GM18498 (cell line): Measurements from ENCODE around the gene IGFBP7.

Experiments
- ATAC-seq: cut with Tn5 transposase; IDR thresholded peaks from one replicate; pipeline ENCODE4 v1.9.1; 2021; ENCODE audit warnings: mild to moderate bottlenecking, moderate library complexity; ENCODE audit not compliant: unreplicated experiment

Gene IGFBP7

DNA sequence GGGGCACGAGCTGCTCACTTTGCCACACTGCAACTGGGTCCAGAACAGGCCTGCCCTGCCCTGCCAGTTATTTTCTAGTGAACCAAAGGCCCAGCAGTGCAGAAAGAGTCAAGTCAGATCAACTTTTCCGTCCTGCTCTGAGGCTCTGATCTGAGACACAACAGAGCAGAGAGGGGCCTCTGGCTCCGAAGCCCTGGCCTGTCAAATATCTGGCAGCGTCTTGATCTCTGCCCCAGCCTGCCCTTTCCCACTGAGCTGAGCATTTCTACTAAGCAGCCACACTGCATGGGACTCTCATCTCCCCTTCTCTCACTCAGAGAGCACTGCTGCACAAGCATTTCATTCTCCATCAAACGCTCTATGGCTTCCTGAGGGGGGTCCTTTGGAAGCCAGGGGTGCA is 11.8 kb downstream of the IGFBP7 start:
- ATAC-seq = no peak

DNA sequence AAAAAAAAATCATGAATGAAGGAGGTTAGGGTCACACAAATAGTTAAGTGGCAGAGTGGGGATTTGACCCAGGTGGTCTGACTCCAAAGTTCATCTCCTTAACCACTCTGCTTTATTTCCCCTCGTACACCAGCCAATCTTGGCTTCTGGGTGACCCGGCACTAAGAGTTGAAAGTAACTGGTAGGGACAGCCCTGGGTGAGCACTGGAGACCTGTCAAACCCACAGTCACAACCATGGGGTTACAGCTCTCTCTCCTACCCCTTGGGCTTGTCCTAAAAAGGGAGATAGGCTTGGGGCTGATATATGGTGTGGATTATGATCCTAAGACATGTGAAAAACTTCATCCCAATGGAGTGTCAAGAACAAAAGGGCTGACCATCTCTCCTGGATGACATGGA is 12.5 kb downstream of the IGFBP7 start:
- ATAC-seq = no peak

DNA sequence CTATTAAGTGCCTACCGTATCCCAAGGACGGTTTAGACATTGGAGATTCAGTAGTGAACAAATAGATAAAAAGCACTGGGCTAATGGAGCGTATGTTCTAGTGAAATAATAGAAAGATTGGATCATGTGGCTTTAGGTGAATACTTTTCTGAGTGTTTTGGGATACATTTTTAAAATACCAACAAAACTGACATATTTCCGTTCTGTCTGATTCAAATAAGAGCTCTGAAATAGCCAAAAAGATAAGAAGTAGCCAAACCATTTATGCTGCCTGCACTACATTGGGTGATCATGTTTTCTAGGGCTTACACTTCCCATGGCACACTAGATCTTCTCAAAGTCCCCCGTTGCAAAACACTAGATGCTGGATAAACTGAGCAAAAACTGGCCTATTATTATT is 14.2 kb downstream of the IGFBP7 start:
- ATAC-seq = no peak

DNA sequence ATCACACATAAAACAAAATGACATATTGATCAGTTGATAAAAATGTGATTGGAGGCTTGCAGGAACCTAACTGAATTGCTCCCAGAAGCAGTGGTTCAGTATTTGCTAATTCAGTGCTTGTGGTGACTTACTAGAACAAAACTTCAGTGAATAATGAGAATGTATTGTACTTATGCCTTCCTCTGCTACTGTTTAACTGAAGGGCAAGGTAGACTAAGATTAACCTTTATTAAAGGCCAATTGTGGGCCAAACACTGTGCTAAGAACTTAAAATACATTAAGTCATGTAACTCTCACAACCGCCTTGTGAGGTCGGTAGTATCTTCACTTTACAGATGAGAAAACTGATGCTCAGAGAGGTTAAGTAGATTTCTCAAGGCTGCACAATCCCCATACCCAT is 14.9 kb downstream of the IGFBP7 start:
- ATAC-seq = no peak

DNA sequence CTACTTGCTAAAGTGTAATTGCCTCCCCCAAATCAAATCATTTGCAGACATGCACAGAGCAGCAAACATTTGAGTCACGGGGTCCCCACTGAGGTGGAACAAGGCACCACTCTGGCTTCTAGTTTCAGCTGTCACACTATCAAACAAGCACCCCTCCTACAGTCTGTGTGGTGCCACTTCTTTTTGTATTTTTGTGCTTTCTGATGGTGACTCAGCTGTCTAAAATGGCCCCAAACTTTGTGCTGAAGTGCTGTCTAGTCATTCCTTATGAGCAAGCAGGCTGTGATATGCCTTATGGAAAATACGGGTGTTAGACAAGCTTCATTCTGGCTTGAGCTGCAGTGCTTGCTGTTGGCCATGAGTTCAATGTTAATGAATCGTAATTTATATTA is 15.4 kb downstream of the IGFBP7 start:
- ATAC-seq = no peak

DNA sequence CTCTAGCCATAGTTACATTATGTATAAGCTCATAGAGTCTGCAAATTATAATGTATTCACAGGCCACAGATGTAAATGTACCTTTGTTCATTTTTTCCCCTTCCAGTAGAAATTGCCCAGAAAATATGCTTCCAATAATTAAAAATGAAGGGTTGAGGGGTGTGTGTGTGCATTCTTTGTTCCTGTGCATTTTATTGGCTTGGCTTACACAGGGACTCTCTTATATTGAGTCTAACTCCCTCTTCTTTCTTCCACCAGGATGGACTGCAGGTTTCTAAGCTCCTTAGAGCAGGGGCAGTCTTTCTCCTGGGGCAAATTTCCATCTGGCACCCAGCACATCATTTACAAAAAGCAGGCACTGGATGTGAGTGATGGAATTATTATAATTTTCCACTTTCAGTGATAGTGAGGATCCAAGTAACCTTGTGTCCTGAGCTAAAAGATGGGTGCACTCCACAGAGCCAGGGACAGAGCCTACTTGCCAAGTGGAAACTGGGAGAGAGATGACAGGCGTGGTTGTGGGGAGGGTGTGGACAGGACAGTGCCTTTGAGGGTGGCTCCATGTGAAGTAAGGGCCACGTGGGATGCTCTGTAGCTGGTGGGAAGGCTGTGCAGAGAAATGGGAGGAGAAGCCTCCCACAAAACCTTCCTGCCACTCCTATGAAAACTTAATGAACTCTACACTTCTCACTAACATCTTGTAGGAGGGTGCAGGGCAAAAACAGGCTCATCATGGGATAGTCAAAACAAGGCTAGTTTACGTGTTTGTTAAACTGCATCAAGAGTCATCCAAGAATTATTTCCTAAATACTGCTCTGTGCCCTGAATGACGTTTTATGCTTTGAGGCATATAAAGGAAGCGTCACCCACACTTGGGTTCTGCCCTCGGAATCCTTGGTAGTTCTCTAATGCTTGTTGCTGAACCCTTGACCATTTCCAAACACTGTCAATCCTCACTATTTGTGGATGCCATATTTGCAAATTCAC is 16.0 kb downstream of the IGFBP7 start:
- no peak for ATAC-seq

DNA sequence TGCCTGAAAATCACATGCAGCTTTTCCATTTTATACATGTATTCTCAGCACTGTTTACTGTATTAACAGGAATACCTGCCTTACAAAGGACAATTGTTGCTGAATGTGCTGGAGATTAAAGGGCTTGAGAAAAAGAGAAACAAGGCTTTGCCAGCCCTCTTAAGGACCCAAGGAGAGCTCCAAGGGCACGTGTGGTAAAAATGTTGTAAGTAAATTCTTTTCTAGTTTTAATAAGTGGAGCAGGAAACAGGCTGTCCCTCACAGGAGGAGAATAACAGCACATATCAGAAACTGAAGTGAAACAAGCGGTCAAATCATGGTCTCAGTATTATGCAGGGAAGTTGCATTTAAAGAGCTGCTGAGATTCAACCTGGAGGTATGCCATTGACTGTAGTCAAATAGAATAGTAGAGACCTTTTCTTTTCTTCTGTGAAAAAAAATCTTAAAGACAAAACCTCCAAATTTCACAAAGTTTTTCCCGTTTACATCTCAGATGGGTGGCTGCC is 18.5 kb downstream of the IGFBP7 start:
- ATAC-seq = no peak

DNA sequence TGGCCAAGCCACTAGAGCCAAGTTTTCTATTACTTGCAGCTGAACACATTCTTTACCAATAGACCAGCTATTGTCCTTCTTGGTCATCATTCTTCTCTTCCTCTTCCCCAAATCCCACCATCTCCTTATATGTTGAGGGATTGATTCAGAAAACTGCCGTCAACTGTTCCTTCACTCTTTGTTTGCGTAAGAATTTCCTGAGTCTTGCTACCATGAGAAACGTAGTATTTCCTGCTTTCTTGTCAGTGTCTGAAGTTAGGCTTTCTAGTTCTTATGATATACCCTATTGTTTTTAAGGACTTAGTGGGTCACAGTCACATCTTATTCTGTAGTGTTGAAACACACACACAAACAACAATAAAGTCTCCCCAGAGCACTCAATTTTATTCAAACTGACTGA is 20.1 kb downstream of the IGFBP7 start:
- ATAC-seq = no peak

DNA sequence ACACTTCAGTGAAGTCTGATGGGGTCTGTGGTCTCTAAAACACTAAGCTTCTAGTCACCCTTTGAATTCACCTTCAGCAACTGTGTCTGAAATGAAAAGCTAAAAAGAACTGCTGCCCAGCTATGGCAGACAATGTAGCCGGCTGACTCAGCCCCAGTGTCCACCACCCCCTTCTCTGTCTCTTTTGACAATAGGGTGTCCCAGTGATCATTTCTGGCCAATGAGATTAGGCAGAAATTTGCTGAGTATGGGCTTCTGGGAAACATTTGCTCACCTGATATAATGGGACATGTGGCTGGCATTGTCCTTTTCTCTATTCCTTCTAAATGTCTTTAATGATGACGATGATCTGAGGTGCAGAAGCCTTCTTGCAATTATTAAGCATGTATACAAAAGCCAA is 20.6 kb downstream of the IGFBP7 start:
- no peak for ATAC-seq

DNA sequence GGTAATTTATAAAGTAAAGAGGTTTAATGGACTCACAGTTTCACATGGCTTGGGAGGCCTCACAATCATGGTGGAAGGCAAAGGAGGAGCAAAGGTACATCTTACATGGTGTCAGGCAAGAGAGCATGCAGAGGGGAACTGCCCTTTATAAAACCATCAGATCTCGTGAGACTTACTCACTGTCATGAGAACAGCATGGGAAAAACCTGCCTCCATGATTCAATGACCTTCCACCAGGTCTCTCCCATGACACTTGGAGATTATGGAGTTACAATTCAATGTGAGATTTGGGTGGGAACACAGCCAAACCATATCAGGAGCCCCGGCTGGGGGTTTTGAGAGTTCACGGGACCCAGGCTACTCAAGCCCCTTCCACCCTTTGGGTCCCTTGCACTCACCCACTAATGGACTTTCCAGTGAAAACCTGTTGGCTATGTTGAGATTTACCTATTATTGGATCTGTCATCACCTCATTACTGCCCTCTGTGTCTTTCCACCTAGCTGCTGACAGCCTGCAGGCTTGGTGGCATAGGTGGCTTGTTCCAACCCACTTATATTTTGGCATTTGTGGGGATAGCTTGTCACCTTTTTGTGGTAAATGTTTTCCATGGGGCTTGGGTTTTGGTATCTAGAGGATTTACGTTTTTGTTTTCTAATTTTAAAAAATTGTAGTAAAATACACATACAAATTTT is 24.0 kb downstream of the IGFBP7 start:
- no peak for ATAC-seq

DNA sequence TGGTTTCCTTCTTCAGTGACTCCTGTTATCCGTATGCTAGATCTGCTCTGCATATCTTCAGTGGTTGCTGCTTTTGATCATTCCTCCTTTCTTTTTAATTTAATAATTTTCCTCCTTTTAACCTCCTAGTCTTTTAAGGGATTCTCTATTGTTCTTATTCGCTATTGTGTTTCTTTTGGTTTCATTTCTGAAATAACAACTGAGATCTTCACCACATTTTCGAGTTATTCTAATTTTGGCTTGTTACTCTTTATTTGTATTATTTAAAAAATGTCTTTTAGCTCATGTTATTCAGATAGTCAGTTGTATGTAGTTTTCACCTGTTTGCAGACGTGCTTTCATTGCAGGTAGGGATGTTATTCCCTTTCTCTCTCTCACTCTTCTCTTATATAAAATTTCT is 24.9 kb downstream of the IGFBP7 start:
- no peak for ATAC-seq

DNA sequence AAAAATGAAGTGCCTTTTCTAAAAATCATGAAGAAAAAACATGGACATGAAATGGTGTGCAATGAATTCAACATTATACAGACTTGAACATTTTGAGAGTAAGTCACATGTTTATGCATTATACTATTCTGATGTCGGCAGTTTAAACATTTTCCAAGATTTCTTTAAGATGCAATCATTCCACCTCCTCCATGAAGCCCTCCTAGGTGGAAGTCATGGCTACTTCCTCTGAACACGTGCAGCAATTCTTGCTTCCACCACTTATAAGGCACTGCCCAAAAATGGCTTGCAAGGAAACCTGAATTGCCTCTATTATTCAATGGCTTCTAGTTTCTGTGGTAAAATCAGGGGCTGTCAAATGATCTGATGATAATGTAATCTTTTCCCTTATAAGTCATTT is 25.8 kb downstream of the IGFBP7 start:
- ATAC-seq = no peak

DNA sequence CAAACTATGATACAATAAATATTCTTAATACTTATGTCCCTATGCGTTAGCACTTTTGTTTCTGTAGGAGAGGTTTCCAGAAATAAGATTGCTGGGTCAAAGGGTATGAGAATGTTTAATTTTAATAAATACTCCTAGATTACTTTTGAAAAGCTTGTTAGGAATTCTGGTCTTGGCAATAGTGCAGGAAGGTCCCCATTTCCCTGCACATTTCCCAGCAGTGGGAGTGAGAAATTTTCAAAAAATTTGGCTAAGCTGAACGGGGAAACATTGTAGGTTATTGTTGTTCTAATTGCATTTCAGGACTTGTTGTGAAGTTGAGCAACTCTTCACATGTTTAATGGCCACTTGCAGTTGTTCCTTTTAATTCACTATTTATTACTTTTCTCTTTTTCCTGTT is 27.1 kb downstream of the IGFBP7 start:
- no peak for ATAC-seq

DNA sequence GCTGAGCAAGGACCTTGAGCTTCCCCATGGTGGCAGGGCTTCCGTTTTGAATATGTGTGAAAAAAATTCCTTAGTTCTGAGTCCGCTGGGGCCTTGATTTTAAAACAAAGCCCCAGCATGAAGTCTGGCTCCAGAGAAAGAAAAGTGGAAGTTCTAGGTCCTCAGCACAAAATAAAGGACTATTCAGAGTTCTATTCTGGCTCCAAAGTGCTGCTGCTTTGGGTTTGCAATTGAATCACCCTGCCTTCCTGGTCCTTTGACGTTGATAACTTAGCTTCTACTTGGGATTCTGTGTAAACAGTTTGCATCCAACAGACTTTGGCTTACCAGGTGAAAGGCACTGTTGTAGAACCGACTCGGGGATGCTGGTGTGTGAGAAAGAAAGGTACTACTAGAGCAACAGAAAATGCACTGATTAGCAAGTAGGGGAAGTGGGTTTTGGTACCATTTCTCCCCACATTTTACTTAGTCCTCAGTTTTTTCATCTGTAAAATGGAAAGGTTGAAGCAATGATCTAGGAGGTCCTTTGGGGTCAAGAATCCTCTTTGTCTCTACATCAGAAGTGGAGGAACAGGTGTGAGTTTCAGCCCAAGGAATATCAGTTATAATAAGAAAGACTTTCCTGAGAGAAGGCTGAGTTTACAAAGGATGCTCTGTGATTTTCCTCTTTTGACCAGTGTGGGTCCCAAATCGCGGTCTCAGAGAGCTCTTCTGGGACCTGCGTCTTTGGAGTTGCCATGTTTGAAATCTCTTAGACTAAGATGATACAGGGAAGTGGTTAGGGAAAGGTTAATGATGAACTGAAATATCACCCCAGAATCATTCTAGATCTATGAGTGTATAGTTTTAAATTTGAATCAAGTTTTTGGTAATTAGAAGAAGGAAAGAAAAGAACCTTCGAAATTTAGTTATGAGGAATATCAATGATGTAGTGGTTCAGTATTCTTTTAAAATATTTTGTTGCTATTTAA is 28.2 kb downstream of the IGFBP7 start:
- ATAC-seq = no peak

DNA sequence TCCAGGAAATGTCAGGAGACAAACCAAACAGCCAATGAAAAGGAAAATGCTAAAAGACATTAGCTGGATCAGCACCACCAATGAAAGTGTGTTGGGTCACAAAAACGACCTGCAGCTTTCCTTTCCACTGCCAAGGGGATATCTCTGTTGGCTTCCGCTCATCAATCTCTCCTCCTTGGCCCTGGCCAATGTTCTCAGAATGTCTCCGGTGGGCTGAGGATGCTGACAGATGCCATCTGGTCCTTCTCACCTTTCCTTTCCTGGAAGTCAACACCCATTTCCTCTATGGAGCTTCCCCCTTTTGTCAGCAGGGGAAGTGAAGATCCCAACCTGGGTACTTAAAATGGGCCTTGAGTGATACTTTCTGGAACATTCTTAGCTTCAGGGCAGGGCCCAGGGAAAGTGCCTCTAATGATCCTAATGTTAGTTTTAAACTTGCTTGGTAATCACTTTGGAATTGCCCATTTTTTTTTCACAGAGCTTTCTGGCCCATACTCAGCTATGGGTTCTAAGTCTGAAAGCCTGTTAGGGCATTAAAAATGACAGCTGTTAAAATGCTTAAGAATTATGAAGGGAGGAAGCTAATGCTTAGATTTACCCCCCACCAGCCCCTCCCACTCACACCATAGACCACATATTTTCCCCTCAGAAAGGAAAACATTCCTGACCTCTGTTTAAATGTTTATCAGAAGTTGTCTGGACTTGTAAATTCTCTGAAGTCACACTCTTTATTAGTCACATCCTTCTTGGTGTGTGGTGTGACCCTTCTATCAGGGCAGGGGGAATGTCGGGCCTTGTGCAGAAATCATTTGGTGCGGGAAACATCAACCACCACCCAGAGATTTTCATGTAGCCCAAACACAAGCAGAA is 29.2 kb downstream of the IGFBP7 start:
- no peak for ATAC-seq

DNA sequence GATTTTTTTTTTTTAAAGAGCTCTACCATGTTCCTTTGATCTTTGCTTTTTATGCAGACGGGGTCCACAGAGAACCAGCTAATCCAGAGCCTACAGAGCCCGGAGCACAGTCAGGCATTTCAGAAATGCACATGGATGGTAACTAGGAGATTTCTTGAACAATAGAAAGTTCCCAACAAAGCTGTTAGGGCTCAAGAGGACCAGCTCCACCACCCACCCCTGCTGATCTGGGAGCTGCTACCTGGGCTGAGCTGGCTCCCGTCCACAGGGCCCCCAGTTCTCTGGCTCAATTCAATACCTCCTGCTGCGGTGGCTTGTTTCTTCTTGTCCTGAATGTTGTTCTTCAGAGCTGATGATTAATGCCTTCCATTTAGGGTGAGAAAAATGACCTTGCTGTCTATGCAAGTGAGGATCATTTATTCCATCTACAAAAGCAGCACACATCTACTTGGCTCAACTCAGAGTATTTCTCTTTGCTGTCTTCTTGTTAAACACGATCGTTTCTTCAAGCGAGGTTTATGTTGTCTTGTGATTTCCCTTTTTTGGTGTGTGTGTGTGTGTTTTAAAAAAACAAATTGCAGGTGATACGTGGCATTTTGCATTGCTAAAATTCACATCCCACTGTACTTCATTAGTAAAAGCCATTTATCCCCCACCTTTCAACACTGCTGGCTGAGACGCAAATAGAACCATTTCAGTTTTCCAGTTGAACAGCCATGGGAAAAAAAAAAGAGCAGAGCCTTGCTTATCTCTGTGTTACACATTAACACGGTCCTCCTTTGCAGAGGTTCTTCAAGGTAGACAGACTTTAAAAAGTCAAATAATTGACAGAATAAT is 31.3 kb downstream of the IGFBP7 start:
- ATAC-seq = no peak

DNA sequence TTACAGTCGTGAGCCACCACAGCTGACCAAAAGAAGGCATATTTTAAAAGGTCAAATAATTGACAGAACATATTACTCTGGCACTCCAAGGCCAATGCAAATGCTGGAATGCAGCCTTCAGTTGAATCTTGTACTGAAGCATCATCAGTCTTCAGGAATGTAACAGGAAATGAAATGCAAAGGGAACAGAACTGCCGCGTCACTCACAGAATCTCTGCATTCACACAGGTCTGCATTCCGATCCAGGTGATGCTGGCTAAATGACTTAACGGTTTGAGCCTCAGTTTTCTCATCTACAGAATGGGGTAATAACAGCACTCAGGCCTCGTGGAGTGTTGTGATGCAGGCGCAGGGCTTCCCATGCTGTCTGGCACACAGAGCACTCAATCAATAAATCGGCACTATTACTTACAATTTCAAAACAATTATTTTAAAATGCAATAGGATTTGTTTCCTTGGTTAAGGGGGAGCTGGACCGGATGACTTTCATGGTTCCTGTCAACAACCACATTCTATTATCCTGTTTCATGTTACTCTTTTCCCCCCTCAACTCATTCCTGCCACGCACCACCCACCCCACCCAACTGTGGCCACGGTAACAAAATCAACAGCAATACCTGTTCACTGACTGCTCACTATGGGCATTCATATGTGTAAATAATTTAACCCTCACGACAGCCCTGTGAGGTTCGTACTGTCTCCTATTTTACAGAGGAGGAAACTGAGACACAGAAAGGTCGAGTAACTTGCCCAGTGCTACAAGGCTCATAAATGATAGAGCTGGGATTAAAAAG is 32.4 kb downstream of the IGFBP7 start:
- no peak for ATAC-seq

DNA sequence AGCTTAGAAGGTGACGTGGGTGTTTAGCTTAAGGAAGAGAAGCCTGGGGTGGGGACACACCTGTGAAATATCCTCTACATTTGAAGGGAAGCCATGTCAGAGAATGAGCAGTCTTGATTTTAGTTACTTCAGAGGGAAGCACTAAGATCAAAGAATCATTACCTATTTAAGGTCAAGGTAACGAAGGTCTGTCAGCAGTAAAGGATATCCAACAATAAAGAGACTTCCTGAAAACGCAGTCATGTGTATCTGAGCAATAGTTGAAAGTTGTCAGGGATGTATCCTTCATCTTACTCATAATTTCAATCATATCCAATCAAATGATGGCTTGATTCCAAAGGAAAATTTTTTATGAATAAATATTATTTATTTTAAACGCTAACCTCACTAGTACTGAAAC is 33.5 kb downstream of the IGFBP7 start:
- ATAC-seq = no peak
